Measurements from ENCODE around the gene PPP1R9A.

Gene PPP1R9A

GRCh38 chr7:94907026-94907810 lies at the start of gene PPP1R9A:
TSS of gene PPP1R9A (plus strand) at chr7:94907594. CDS start at chr7:94910114, 2,520 bp downstream.
- DNase-seq: no peak

- no peak for DNase-seq
These were observed 36.3 kb upstream of the PPP1R9A start for GRCh38 chr7:94871132-94871531.

GRCh38 chr7:94873239-94873638 lies 34.2 kb upstream of the PPP1R9A start:
- DNase-seq: no peak

- DNase-seq: no peak
These were observed 33.2 kb upstream of the PPP1R9A start for GRCh38 chr7:94874036-94874785.

GRCh38 chr7:94875201-94875600 lies 32.2 kb upstream of the PPP1R9A start:
- DNase-seq: no peak

GRCh38 chr7:94877731-94878670 lies 29.4 kb upstream of the PPP1R9A start:
- no peak for DNase-seq

- no peak for DNase-seq
These were observed 24.5 kb upstream of the PPP1R9A start for GRCh38 chr7:94882891-94883290.

GRCh38 chr7:94883616-94884015 lies 23.8 kb upstream of the PPP1R9A start:
- no peak for DNase-seq

GRCh38 chr7:94888551-94888950 lies 18.8 kb upstream of the PPP1R9A start:
- DNase-seq: no peak

GRCh38 chr7:94888995-94889523 lies 18.3 kb upstream of the PPP1R9A start:
- DNase-seq: no peak

- no peak for DNase-seq
These were observed 17.2 kb upstream of the PPP1R9A start for GRCh38 chr7:94890216-94890615.

- DNase-seq: no peak
These were observed 13.7 kb upstream of the PPP1R9A start for GRCh38 chr7:94893661-94894060.

GRCh38 chr7:94897541-94897940 lies 9.9 kb upstream of the PPP1R9A start:
- no peak for DNase-seq

- no peak for DNase-seq
These were observed 9.1 kb upstream of the PPP1R9A start for GRCh38 chr7:94898340-94898739.

GRCh38 chr7:94901981-94902380 lies 5.4 kb upstream of the PPP1R9A start:
- DNase-seq: no peak

- DNase-seq: no peak
These were observed 3.4 kb upstream of the PPP1R9A start for GRCh38 chr7:94903971-94904370.

- DNase-seq: no peak
These were observed 2.4 kb upstream of the PPP1R9A start for GRCh38 chr7:94904982-94905381.

- DNase-seq: no peak
These were observed 1.1 kb upstream of the PPP1R9A start for GRCh38 chr7:94906065-94906851.

GRCh38 chr7:94907811-94908322 lies 473 bp downstream of the PPP1R9A start:
- DNase-seq: peak; percentile 1

- DNase-seq: peak; percentile 2
These were observed 1.2 kb downstream of the PPP1R9A start for GRCh38 chr7:94908323-94909178.

- DNase-seq: no peak
These were observed 1.7 kb downstream of the PPP1R9A start for GRCh38 chr7:94909179-94909466.

All from stimulated activated CD4-positive, alpha-beta T cell treated with anti-CD3 and anti-CD28 coated beads, Interleukin-15, amount 100 ng/mL, for 24 hours (primary cell).